Measurements from ENCODE around the gene CCDC159.

The CCDC159 gene

GRCh38 chr19:11356074-11356397 lies 9.7 kb downstream of the CCDC159 start:
- peak overlapping the region; percentile 52; the same call in 1 of the 2 replicates for H3K27ac ChIP-seq
- TF ChIP-seq CTCF (conservative IDR thresholded peaks at IDR 0.05) = no peak

- no peak for TF ChIP-seq CTCF (conservative IDR thresholded peaks at IDR 0.05)
- H3K27ac ChIP-seq = no peak overlapping the region
Measured at GRCh38 chr19:11356676-11357550, 10.6 kb downstream of the CCDC159 start.

GRCh38 chr19:11359421-11359820 lies 13.1 kb downstream of the CCDC159 start:
- no peak for TF ChIP-seq CTCF (conservative IDR thresholded peaks at IDR 0.05)
- no peak overlapping the region for H3K27ac ChIP-seq

GRCh38 chr19:11361037-11361770 lies 14.9 kb downstream of the CCDC159 start:
- no peak for TF ChIP-seq CTCF (conservative IDR thresholded peaks at IDR 0.05)
- H3K27ac ChIP-seq = no peak overlapping the region

- no peak overlapping the region for H3K27ac ChIP-seq
- no peak for TF ChIP-seq CTCF (conservative IDR thresholded peaks at IDR 0.05)
Measured at GRCh38 chr19:11361771-11362731, 15.7 kb downstream of the CCDC159 start.

GRCh38 chr19:11363881-11364280 lies 17.6 kb downstream of the CCDC159 start:
- no peak overlapping the region for H3K27ac ChIP-seq
- TF ChIP-seq CTCF (conservative IDR thresholded peaks at IDR 0.05) = no peak
